Measurements from ENCODE around the gene ANO5.

- TF ChIP-seq CTCF (IDR thresholded peaks at IDR 0.05; ENCODE audit: low read depth, low read length) (no peak), EZH2phosphoT487 (IDR thresholded peaks at IDR 0.05; ENCODE audit: low read depth) (no peak)
These were observed 1.9 kb upstream of the ANO5 start for GRCh38 chr11:22190827-22191463.
